HEK293 (cell line): Measurements from ENCODE around the gene C20orf173.

ENCODE experiments used
- CTCF ChIA-PET: fragments of 350-600 bp; formaldehyde crosslinking; extraction: SDS; loops from one replicate; lab custom pipeline; 2021; ENCODE audit warnings: antibody characterized with exemption; lab: Yijun Ruan, JAX
- POLR2A ChIA-PET: fragments of 300-600 bp; formaldehyde crosslinking; extraction: SDS; loops from one replicate; lab custom pipeline; 2020; ENCODE audit warnings: antibody characterized with exemption, inconsistent platforms; lab: Yijun Ruan, JAX
- H3K27ac ChIP-seq: fragments of 200-500 bp; sonication (Bioruptor generic); 2 replicates; pipeline ENCODE4 v1.5.1; 2014; ENCODE audit warnings: low read depth, low read length, control low read depth, inconsistent platforms; ENCODE audit errors: extremely low read depth
- H3K36me3 ChIP-seq, 2 experiments: fragments of 200-500 bp in 1 of 2; sonication (Bioruptor generic) in 1 of 2; 1 replicate in 1 of 2; 2 replicates in 1 of 2; pipeline ENCODE4 v1.5.1; 2014 to 2017; ENCODE audit warnings: inconsistent platforms in 2 of 2, low read length in 2 of 2; ENCODE audit not compliant: control insufficient read depth in 2 of 2, insufficient read depth in 1 of 2
- H3K4me1 ChIP-seq: fragments of 200-500 bp; sonication (Bioruptor generic); 2 replicates; pipeline ENCODE4 v1.5.1; 2014; ENCODE audit warnings: mild to moderate bottlenecking, low read length, inconsistent platforms; ENCODE audit not compliant: control insufficient read depth, insufficient read depth
- H3K4me3 ChIP-seq: 2 replicates; pipeline ENCODE4 v1.5.1; 2011; ENCODE audit warnings: low read depth, mild to moderate bottlenecking, control low read depth, low read length, moderate library complexity
- H3K9me3 ChIP-seq: fragments of 200-500 bp; sonication (Bioruptor generic); 2 replicates; pipeline ENCODE4 v1.5.1; 2014; ENCODE audit warnings: low read depth, low read length, inconsistent platforms; ENCODE audit not compliant: control insufficient read depth, insufficient read depth
- FEZF1 ChIP-seq: fragments of 450-650 bp; formaldehyde crosslinking; IDR thresholded peaks from 2 replicates; pipeline ENCODE4 v1.5.1; 2016; ENCODE audit warnings: missing biosample characterization, missing genetic modification characterization
- GLIS1 ChIP-seq: fragments of 450-650 bp; formaldehyde crosslinking; IDR thresholded peaks from 2 replicates; pipeline ENCODE4 v1.5.1; 2016; ENCODE audit warnings: missing biosample characterization, missing genetic modification characterization
- ZIC2 ChIP-seq: fragments of 450-650 bp; formaldehyde crosslinking; IDR thresholded peaks from 2 replicates; pipeline ENCODE4 v1.5.1; 2016; ENCODE audit warnings: missing biosample characterization, missing genetic modification characterization
- ZNF266 ChIP-seq: fragments of 450-650 bp; formaldehyde crosslinking; IDR thresholded peaks from 2 replicates; pipeline ENCODE4 v1.5.1; 2016; ENCODE audit warnings: missing biosample characterization, missing genetic modification characterization, low read depth
- ZNF701 ChIP-seq: fragments of 450-650 bp; formaldehyde crosslinking; IDR thresholded peaks from 2 replicates; pipeline ENCODE4 v1.5.1; 2016; ENCODE audit warnings: missing biosample characterization, missing genetic modification characterization
- ZNF747 ChIP-seq: fragments of 450-650 bp; formaldehyde crosslinking; IDR thresholded peaks from 2 replicates; pipeline ENCODE4 v1.5.1; 2016; ENCODE audit warnings: missing biosample characterization, missing genetic modification characterization
- TF ChIP-seq, protein P1 (sequence below): fragments of 450-650 bp; formaldehyde crosslinking; IDR thresholded peaks from 2 replicates; pipeline ENCODE4 v1.5.1; 2016; ENCODE audit warnings: missing biosample characterization, missing genetic modification characterization, borderline replicate concordance

The C20orf173 gene

DNA sequence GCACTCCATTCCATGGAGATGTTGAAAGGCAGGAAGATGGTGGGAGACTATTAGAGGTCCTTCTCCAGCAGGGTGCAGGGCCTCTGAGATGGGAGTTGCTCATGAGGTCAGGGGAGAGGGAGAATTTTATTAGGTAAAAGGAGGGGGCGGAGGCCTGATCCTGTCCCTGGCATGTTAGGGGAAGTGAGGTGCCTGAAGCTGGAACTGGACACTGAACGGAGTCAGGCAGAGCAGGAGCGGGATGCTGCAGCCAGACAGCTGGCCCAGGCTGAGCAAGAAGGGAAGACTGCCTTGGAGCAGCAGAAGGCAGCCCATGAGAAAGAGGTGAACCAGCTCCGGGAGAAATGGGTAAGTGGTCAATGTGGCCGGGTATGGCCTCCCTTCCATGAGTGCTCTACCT lies 49.7 kb downstream of the C20orf173 start:
- H3K4me1 ChIP-seq = no peaks in the 10 kb centered on the region
- H3K9me3 ChIP-seq = no peaks in the 10 kb centered on the region
- no peak overlapping the region for H3K27ac ChIP-seq
- H3K4me3 ChIP-seq = no peak overlapping the region
- peaks cover 43 to 83% of the 10 kb centered on the region in 2 experiments for H3K36me3 ChIP-seq
- ChIA-PET POLR2A (no interaction called here), CTCF (interaction anchor here (0.6 to 2.5 kb wide), 3 partner anchors 12 to 20 kb away, joined by 3 to 7 read pairs (median 3); no protein-coding TSS in a partner anchor)
- no peak for TF ChIP-seq FEZF1 (tag by site-specific recombination)
- TF ChIP-seq ZNF701 (tag by site-specific recombination) = no peak
- no peak for TF ChIP-seq ZNF266
- TF ChIP-seq GLIS1 (tag by site-specific recombination) = no peak
- TF ChIP-seq ZNF747 (tag by site-specific recombination) = no peak

DNA sequence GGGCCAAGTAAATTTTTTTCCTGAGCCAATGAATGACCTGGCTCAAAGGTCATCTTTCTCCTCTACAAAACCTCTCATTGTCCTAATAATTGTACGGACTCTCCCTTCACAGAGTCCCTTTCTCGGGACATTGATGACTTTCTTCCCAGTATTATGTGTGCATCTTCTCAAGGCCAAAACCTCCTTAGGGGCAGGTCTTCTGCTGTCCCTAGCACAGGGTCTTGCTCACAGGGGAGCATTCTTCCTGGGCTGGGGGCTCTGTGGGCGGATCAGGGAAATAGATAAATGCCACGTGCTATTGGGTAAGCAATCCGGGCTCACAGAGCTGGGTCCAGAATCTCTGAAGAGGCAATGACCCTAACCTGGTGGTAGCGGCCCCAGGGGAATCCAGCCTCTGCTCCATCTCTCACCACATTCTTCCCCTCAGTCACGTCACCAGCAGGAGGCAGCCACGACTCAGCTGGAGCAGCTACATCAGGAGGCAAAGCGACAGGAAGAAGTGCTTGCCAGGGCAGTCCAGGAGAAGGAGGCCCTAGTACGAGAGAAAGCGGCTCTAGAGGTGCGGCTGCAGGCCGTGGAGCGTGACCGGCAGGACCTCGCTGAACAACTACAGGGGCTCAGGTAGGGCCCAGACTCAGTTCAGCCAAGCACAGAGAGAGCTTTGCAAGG lies 50.5 kb downstream of the C20orf173 start:
- H3K4me1 ChIP-seq = no peaks in the 10 kb centered on the region
- ChIA-PET CTCF (interaction anchor here (0.6 to 2.5 kb wide), 5 partner anchors 8 to 234 kb away, joined by 3 to 7 read pairs (median 3); no protein-coding TSS in a partner anchor), POLR2A (no interaction called here)
- peak; percentile 14; the same call in 1 of the 2 replicates for TF ChIP-seq ZIC2 (tag by site-specific recombination)
- TF ChIP-seq, protein P1, sequence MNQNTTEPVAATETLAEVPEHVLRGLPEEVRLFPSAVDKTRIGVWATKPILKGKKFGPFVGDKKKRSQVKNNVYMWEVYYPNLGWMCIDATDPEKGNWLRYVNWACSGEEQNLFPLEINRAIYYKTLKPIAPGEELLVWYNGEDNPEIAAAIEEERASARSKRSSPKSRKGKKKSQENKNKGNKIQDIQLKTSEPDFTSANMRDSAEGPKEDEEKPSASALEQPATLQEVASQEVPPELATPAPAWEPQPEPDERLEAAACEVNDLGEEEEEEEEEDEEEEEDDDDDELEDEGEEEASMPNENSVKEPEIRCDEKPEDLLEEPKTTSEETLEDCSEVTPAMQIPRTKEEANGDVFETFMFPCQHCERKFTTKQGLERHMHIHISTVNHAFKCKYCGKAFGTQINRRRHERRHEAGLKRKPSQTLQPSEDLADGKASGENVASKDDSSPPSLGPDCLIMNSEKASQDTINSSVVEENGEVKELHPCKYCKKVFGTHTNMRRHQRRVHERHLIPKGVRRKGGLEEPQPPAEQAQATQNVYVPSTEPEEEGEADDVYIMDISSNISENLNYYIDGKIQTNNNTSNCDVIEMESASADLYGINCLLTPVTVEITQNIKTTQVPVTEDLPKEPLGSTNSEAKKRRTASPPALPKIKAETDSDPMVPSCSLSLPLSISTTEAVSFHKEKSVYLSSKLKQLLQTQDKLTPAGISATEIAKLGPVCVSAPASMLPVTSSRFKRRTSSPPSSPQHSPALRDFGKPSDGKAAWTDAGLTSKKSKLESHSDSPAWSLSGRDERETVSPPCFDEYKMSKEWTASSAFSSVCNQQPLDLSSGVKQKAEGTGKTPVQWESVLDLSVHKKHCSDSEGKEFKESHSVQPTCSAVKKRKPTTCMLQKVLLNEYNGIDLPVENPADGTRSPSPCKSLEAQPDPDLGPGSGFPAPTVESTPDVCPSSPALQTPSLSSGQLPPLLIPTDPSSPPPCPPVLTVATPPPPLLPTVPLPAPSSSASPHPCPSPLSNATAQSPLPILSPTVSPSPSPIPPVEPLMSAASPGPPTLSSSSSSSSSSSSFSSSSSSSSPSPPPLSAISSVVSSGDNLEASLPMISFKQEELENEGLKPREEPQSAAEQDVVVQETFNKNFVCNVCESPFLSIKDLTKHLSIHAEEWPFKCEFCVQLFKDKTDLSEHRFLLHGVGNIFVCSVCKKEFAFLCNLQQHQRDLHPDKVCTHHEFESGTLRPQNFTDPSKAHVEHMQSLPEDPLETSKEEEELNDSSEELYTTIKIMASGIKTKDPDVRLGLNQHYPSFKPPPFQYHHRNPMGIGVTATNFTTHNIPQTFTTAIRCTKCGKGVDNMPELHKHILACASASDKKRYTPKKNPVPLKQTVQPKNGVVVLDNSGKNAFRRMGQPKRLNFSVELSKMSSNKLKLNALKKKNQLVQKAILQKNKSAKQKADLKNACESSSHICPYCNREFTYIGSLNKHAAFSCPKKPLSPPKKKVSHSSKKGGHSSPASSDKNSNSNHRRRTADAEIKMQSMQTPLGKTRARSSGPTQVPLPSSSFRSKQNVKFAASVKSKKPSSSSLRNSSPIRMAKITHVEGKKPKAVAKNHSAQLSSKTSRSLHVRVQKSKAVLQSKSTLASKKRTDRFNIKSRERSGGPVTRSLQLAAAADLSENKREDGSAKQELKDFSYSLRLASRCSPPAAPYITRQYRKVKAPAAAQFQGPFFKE (tag by site-specific recombination) = no peak
- TF ChIP-seq, all 188 proteins: peak for 1
- H3K36me3 ChIP-seq = peaks cover 34 to 83% of the 10 kb centered on the region in 2 experiments
- no peak overlapping the region for H3K4me3 ChIP-seq
- no peak overlapping the region for H3K27ac ChIP-seq
- H3K9me3 ChIP-seq = no peaks in the 10 kb centered on the region
